Inflammatory macrophage treated with lipopolysaccharide for 4 hours (primary cell): ENCODE measurements around the gene SFXN2.
"Not testable (repeated sequence)": the region's sequence is repeated elsewhere in the genome, so short reads cannot be mapped to it uniquely, and the experiment has no call there.

Experiments
- DNase-seq: peaks from one replicate; pipeline ENCODE4 v3.0.0-alpha.2; 2020

SFXN2 gene

DNA sequence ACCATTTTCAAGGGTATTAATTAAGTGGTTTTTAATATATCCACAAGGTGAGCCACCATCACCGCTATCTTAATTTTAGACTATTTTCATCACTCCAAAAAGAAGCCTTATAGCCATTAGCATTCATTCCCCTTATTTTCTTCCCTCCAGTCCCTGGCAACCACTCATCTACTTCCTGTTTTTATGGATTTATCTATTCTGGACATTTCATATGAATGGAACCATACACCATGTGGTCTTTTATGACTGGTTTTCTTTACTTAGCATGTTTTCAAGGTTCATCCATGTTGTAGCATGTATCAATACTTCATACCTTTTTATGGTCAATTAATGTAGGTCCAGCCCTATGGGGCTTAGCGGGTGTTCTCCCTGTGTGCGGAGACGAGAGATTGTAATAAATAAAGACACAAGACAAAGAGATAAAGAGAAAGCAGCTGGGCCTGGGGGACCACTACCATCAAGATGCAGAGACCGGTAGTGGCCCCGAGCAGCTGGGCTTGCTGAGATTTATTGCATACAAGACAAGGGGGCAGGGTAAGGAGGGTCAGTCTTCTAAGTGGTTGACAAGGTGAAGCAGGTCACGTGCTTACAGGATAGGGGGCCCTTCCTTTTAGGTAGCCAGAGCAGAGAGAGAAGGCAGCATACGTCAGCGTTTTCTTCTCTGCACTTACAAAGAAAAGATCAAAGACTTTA lies 44.0 kb downstream of the SFXN2 start:
- no peak for DNase-seq

DNA sequence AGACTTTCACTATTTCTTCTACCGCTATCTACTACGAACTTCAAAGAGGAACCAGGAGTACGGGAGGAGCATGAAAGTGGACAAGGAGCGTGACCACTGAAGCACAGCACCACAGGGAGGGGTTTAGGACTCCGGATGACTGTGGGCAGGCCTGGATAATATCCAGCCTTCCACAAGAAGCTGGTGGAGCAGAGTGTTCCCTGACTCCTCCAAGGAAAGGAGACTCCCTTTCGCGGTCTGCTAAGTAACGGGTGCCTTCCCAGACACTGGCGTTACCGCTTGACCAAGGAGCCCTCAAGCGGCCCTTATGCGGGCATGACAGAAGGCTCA lies 44.5 kb downstream of the SFXN2 start:
- not testable (repeated sequence) for DNase-seq

- DNase-seq = no peak
These were observed 45.2 kb downstream of the SFXN2 start for GRCh38 chr10:102759497-102760210.

DNA sequence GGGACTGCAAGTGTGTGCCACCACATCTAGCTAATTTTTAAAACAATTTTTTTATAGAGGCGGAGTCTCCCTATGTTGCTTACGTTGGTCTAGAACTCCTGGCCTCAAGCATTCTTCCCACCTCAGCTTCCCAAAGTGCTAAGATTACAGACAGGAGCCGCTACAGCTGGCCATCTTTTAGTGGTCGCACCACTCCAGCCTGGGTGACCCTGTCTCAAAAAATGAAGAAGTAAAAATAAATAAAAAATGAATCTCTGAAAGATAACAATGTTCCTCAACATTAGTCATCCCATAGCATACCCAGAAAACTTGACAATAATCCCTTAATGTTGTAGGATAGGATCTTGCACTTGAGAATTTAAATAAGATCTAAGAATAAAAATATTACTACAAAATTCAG lies 47.5 kb downstream of the SFXN2 start:
- no peak for DNase-seq

- DNase-seq = no peak
These were observed 48.1 kb downstream of the SFXN2 start for GRCh38 chr10:102762401-102763015.

DNA sequence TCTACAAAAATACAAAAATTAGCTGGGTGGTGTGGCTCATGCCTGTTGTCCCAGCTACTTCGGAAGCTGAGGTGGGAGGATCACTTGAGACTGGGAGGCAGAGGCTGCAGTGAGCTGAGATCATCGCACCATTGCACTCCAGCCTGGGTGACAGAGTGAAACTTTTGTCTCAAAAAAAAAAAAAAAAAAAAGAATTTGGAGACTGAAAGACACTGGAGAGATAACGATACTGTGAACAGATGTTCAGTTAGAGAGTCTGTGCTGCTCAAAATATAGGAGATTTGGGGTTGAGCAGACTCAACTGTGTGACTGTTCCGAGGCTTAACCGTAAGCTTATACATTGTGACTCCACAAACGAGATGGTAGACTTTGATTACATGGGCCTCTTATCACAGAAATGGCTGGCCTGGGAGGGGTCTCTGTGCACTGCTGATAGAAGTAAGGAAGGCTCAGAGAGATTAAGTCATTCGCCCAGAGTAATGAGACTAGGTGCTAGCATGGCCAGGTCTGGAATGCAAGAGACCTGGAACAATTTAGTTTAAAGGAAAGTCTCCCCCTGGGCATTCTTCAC lies 48.7 kb downstream of the SFXN2 start:
- no peak for DNase-seq

DNA sequence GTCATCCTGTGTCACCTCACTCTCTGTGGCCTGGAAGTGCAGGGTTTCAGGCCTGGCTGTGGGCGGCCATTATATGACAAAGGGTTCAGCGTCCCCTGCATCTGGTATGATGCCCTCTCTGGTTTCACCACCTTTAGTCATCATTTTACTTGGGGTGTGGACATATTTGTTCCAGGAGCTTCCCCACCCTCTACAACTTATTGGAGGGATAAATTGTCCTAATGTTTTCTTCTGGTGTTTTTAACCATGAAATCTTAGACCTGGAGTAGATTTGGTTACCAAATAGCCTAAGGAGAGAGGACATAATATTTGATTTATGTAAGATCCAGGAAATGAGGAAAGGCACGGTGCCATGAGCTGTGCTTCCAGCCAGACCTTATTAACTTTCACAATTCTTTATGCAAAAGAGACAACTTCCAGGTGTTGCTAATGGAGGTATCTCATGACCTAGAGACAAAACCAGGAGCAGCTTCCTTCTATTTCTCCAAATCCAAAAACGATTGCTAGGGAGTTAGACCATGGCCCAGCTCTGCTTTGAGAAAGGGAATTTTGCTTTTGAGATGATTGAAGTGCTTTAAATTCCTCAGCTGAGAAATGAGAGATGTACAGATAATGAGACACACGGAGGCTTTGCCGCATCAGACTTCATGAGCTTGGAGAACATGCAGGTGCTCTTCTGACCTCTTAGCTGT lies 50.2 kb downstream of the SFXN2 start:
- no peak for DNase-seq

DNA sequence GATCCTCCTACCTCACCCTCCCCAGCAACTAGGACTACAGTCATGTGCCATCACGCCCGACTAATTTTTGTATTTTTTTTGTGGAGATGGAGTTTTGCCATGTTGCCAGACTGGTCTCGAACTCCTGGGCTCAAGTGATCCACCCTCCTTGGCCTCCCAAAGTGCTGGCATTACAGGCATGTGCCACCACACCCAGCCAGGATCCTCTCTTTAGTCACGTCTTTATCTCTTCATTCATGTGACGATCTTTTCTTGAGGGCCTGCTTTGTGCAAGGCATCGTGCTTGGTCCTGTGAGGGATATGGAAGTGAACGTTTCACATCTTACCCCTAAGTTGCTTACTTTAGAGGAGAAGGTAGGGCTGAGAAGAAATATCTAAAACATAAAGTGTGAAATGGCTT lies 50.9 kb downstream of the SFXN2 start:
- DNase-seq = no peak

DNA sequence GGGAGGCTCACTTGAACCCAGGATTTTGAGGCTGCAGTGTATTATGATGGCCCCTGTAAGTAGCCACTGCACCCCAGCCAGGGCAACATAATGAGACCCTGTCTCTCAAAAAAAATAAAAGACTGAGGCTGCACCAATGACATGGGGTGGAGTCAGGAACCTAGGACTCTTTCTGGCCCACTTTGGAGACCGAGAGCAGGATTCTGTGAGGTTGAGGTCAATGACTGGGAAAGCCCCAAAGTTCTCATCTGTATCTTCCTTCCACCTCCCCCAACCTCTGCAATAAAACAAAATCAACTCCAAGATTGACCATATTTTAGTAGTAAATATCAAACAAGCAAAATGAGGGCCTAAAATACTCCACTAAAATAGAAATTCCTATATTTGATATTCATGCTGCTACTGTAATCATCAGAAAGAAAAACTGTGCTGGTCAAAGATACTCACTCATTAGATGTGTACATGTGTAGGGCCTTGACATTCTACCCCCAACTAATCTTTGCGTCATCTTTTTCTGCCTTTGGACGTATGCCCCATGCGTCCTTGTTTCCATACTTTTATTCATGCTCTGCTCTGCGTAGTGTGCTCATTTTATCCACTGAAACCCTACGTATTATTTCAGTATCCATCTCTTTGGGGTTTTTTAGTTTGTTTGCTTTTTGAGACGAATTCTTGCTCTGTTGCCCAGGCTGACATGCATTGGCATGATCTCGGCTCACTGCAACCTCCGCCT lies 53.2 kb downstream of the SFXN2 start:
- no peak for DNase-seq

GRCh38 chr10:102769375-102770107 lies 55.1 kb downstream of the SFXN2 start:
- DNase-seq = no peak

DNA sequence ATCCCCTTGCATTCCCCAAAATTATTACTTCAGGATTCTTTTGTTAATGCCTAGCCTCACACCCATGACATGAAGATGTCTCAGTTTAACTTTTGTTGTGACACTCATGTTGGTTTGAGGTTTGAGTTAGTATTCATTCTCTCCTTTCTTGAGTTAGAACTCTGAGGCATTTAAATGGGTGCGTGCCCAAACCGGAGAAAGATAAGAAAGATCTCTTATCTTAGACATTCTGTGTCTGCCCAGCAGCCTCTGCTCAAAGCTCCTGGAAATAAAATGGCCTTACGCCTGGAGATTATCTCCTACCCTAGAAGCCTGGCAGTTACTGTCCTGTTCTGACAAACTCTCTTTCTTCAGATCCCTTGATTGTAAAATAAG lies 55.7 kb downstream of the SFXN2 start:
- DNase-seq = no peak

- no peak for DNase-seq
These were observed 56.4 kb downstream of the SFXN2 start for GRCh38 chr10:102770792-102771191.

GRCh38 chr10:102773320-102773719 lies 58.9 kb downstream of the SFXN2 start:
- DNase-seq = peak; percentile 81

DNA sequence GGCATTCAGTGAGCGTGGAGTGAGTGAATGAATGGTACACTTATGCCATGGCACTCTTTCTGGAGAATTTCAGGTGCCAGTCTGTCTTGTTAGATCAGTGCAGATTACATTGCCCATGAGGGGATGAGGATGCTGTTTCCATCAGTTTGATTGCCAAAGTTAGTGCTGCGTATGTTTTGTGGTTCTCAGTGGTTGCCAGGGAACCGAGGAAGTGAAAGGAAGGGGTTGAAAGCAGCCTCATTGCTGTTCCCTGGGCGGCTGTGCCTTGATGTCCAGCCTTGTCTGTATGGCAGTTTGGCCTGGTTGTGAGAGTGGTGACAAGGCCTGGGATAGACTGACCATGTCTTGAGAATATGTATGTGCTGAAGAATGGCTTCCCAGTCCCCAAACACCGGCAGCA lies 59.5 kb downstream of the SFXN2 start:
- peak; percentile 75 for DNase-seq

- no peak for DNase-seq
These were observed 60.9 kb downstream of the SFXN2 start for GRCh38 chr10:102775201-102775934.

- DNase-seq = peak; percentile 71
These were observed 61.7 kb downstream of the SFXN2 start for GRCh38 chr10:102775935-102776669.

DNA sequence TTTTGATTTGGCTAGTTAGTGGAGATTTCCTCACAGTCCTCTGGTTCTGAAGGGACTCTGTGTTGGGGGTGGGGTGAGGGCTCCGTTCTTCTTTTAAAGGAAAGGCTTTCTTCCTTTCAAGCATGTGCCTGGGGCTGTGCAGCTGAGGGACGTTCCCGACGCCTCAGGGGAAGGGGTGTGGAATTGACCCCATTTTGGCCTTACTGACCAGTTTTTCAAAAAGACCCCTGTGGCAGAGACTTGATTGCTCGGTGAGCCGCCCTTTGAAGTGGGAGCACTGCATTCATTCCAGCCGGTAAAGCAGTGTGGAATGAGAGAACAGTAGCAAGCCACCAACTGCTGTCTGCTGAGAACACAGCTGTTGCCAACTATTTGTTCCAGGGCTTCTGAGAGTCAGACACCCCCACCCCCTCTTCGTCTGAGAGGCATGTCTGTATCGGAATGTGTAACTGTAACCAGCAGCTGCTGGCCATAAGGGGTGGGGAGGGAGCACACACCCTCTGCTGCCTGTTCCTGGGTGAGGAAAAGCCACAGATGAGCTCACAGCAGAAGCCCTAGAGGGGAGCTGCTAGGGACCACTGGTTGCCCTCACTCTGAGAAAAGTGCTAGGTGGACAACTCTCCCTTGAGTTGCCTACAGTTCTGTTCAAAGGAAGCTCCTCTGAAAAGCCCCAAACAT lies 62.5 kb downstream of the SFXN2 start:
- peak; percentile 31 for DNase-seq

DNA sequence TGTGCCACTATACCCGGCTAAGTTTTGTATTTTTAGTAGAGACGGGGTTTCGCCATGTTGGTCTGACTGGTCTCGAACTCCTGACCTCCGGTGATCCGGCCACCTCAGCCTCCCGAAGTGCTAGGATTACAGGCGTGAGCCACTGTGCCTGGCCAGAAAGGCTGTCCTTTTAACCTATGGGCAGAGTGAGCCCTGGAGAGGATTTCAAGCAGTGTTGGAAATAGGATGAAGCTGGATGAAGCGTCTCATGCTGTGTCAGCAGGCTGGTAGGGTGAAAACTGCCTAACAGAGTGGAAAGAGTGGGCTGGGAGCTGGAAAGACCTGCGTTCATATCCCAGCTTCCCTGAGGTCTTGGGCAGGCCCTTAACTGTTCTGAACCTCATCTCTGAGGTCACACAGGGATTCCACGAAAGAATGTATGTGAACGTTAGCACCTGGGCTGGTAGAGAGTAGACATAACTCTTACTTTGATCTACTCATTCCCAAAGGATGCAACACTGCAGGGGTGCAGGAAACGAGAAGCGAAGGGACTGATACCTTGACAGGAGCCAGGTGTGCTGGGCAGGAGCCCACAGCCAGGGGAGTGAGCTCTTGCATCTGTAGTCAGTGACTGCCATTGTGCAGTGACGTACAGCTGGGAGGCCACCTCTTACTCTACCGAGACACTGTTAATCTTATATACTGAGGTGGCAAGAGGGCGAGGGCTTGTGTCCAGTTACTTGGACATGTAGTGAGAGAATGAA lies 63.4 kb downstream of the SFXN2 start:
- DNase-seq = no peak

DNA sequence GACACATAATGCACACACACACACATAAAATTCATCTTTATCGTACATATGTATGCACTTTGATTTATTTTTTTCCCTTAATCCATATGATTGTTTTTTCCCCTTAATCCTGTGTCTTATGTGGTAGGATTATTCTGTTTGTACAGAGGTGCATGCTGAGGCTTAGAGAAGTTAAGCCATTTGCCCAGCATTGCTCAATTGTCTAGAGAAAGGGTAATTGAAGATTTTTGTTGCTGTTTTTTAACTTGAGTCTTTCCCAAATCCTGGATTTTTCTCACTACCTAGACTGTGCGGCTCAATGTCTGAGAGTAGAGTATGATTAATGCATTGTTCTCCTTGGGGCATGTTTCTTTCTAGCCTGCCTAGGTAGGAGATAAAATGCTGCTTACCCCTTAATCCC lies 64.3 kb downstream of the SFXN2 start:
- DNase-seq = no peak
